ENCODE results near the gene CALD1.

CALD1 gene

GRCh38 chr7:134768243-134768642, 11.2 kb upstream of the CALD1 start:
- DNase-seq (ENCODE audit: low spot score in 2 of 2) (no peak), ATAC-seq (replicated peaks; ENCODE audit: extremely low read depth, poor library complexity, severe bottlenecking) (no peak)
- Mint-ChIP-seq H3K36me3 (ENCODE audit: insufficient read depth) (peaks cover 5% of the 10 kb centered on the region), H3K27ac (ENCODE audit: low read depth) (no peak overlapping the region), H3K27me3 (peaks cover 25% of the 10 kb centered on the region), H3K4me1 (no peaks in the 10 kb centered on the region), H3K9me3 (no peaks in the 10 kb centered on the region), H3K4me3 (no peak overlapping the region)

DNA sequence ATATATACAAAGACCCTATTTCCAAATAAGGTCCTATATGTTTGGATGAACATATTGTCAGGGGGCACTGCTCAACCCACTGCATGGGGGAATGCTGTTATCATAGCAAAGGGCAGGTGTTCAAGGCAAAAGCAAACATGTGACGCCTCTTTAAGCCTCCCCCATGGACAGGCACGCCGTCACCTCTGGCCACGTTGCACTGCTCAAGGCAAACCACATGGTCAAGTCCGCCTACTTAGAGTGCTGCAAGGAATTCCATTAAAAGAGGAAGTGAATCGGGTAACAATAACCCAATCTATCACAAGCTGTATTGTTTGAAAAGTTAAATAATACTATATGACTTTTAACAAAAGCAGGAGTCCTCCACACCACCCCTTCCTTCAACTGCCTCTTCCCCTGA, 8.8 kb upstream of the CALD1 start:
- H3K36me3 Mint-ChIP-seq (ENCODE audit: insufficient read depth): peaks cover 2% of the 10 kb centered on the region
- DNase-seq (ENCODE audit: low spot score in 2 of 2): no peak
- H3K9me3 Mint-ChIP-seq: no peaks in the 10 kb centered on the region
- H3K27me3 Mint-ChIP-seq: peaks cover 19% of the 10 kb centered on the region
- H3K4me3 Mint-ChIP-seq: no peak overlapping the region
- H3K4me1 Mint-ChIP-seq: no peaks in the 10 kb centered on the region
- H3K27ac Mint-ChIP-seq (ENCODE audit: low read depth): no peak overlapping the region
- no peak for ATAC-seq (replicated peaks; ENCODE audit: extremely low read depth, poor library complexity, severe bottlenecking)

DNA sequence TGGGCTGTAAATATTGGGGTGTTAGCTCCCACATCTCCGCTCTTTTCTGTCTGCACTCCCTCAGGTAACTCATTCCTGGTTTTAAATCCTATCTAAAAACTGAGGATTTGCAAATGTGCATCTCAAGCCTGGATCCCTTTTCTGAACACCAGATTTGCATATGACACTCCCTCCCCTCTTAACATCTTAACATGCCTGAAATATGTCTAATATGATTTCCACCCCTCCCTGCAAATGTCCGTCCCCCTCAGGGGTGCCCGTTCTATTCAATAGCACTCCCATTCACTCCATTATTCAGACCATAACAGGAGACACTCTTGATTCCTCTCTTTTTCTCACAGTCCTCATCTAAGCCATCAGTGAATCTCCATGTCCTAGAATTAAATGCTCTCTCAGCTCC, 8.3 kb upstream of the CALD1 start:
- Mint-ChIP-seq H3K4me3 (no peak overlapping the region), H3K9me3 (no peaks in the 10 kb centered on the region), H3K4me1 (no peaks in the 10 kb centered on the region), H3K36me3 (ENCODE audit: insufficient read depth) (peaks cover 2% of the 10 kb centered on the region), H3K27ac (ENCODE audit: low read depth) (no peak overlapping the region), H3K27me3 (peaks cover 19% of the 10 kb centered on the region)
- DNase-seq (ENCODE audit: low spot score in 2 of 2) (no peak), ATAC-seq (replicated peaks; ENCODE audit: extremely low read depth, poor library complexity, severe bottlenecking) (no peak)

- H3K4me3 Mint-ChIP-seq: no peak overlapping the region
- H3K27ac Mint-ChIP-seq (ENCODE audit: low read depth): no peak overlapping the region
- H3K4me1 Mint-ChIP-seq: no peaks in the 10 kb centered on the region
- DNase-seq (ENCODE audit: low spot score in 2 of 2) (no peak), ATAC-seq (replicated peaks; ENCODE audit: extremely low read depth, poor library complexity, severe bottlenecking) (no peak)
- peaks cover 22% of the 10 kb centered on the region for H3K27me3 Mint-ChIP-seq
- H3K9me3 Mint-ChIP-seq: no peaks in the 10 kb centered on the region
- peaks cover 2% of the 10 kb centered on the region for H3K36me3 Mint-ChIP-seq (ENCODE audit: insufficient read depth)
These were observed 7.5 kb upstream of the CALD1 start for GRCh38 chr7:134771889-134772288.

- H3K27ac Mint-ChIP-seq (ENCODE audit: low read depth): no peak overlapping the region
- no peaks in the 10 kb centered on the region for H3K4me1 Mint-ChIP-seq
- H3K9me3 Mint-ChIP-seq: no peaks in the 10 kb centered on the region
- H3K36me3 Mint-ChIP-seq (ENCODE audit: insufficient read depth): peaks cover 2% of the 10 kb centered on the region
- DNase-seq (ENCODE audit: low spot score in 2 of 2): no peak
- no peak for ATAC-seq (replicated peaks; ENCODE audit: extremely low read depth, poor library complexity, severe bottlenecking)
- no peak overlapping the region for H3K4me3 Mint-ChIP-seq
- peaks cover 27% of the 10 kb centered on the region for H3K27me3 Mint-ChIP-seq
These were observed 7.0 kb upstream of the CALD1 start for GRCh38 chr7:134772401-134772800.

DNA sequence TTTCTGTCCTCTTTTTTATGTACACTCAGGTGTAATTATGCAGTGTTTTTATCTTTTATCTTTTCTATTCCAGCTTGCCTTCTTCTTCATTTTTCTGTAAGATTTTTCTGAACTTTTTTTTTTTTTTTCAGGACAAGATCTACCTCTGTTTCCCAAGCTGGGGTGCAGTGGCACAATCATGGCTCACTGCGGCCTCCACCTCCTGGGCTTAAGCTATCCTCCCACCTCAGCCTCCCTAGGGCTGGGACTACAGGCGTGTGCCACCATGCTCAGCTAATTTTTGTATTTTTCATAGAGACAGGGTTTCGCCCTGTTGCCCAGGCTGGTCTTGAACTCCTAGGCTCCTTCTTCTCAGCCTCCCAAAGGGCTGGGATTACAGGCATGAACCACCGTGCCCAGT, 6.3 kb upstream of the CALD1 start:
- peaks cover 35% of the 10 kb centered on the region for H3K27me3 Mint-ChIP-seq
- peaks cover 2% of the 10 kb centered on the region for H3K36me3 Mint-ChIP-seq (ENCODE audit: insufficient read depth)
- no peak overlapping the region for H3K27ac Mint-ChIP-seq (ENCODE audit: low read depth)
- no peaks in the 10 kb centered on the region for H3K4me1 Mint-ChIP-seq
- ATAC-seq (replicated peaks; ENCODE audit: extremely low read depth, poor library complexity, severe bottlenecking) (no peak), DNase-seq (ENCODE audit: low spot score in 2 of 2) (no peak)
- H3K4me3 Mint-ChIP-seq: no peak overlapping the region
- H3K9me3 Mint-ChIP-seq: no peaks in the 10 kb centered on the region

- DNase-seq (ENCODE audit: low spot score in 2 of 2) (no peak), ATAC-seq (replicated peaks; ENCODE audit: extremely low read depth, poor library complexity, severe bottlenecking) (no peak)
- Mint-ChIP-seq H3K4me3 (no peak overlapping the region), H3K27me3 (peaks cover 43% of the 10 kb centered on the region), H3K9me3 (no peaks in the 10 kb centered on the region), H3K36me3 (ENCODE audit: insufficient read depth) (peaks cover 2% of the 10 kb centered on the region), H3K4me1 (no peaks in the 10 kb centered on the region), H3K27ac (ENCODE audit: low read depth) (no peak overlapping the region)
These were observed 5.3 kb upstream of the CALD1 start for GRCh38 chr7:134774119-134774518.

- ATAC-seq (replicated peaks; ENCODE audit: extremely low read depth, poor library complexity, severe bottlenecking) (no peak), DNase-seq (ENCODE audit: low spot score in 2 of 2) (no peak)
- no peaks in the 10 kb centered on the region for H3K4me1 Mint-ChIP-seq
- no peaks in the 10 kb centered on the region for H3K9me3 Mint-ChIP-seq
- no peaks in the 10 kb centered on the region for H3K36me3 Mint-ChIP-seq (ENCODE audit: insufficient read depth)
- H3K27me3 Mint-ChIP-seq: peaks cover 64% of the 10 kb centered on the region
- no peak overlapping the region for H3K4me3 Mint-ChIP-seq
- no peak overlapping the region for H3K27ac Mint-ChIP-seq (ENCODE audit: low read depth)
These were observed 2.0 kb upstream of the CALD1 start for GRCh38 chr7:134777470-134777869.

DNA sequence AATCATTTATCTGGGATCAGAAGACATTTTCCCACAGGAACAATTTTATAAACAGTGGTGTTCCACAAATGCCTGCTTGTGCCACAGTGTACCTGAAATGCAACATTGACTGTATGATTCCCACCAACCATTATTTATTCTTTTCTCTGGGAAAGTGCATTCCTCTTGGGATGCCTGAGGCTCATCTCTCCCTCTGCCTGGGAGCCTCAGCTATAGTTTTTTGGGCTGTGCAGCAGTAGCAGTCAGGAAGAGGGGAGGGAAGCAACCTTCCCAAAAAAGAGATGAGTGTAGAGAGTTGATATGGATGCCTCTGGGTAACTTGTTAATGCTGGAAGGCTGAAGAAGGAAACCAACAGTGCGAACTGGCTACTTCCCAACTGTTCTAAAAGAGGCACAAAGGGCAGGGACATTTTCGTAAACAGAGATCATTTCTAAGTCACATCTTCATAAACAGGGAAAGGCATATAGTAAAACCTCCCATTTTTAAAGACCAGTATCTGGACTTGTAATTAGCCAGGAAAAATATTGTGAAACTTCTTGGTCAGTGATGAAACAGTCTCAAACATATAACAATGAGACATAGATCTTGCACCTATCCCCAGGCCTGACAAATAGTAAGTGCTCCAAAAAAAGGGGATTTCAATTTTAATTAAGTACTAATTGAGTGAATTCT, 1.4 kb upstream of the CALD1 start:
- no peaks in the 10 kb centered on the region for H3K4me1 Mint-ChIP-seq
- DNase-seq (ENCODE audit: low spot score in 2 of 2): no peak
- no peaks in the 10 kb centered on the region for H3K9me3 Mint-ChIP-seq
- no peak overlapping the region for H3K4me3 Mint-ChIP-seq
- H3K27me3 Mint-ChIP-seq: peaks cover 64% of the 10 kb centered on the region
- ATAC-seq (replicated peaks; ENCODE audit: extremely low read depth, poor library complexity, severe bottlenecking): no peak
- H3K27ac Mint-ChIP-seq (ENCODE audit: low read depth): no peak overlapping the region
- no peaks in the 10 kb centered on the region for H3K36me3 Mint-ChIP-seq (ENCODE audit: insufficient read depth)

DNA sequence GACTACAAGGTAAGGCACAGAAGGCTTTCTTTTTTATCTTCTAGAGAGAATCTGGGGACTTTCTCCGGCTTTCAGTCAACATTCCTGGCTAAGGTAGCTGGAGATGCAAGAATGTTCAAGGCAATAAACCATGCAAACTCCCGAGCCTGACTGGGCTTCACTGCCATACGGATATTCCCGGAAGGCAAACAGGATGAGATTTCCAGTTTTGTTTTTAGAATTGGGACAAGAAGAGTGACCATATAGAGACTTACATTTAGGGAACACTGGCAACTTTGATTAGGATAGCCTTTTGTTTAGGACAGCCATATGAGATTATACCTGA, 269 bp downstream of the CALD1 start:
- Mint-ChIP-seq H3K27ac (ENCODE audit: low read depth) (no peak overlapping the region), H3K36me3 (ENCODE audit: insufficient read depth) (no peaks in the 10 kb centered on the region), H3K27me3 (peaks cover 55% of the 10 kb centered on the region), H3K4me1 (no peaks in the 10 kb centered on the region), H3K9me3 (no peaks in the 10 kb centered on the region), H3K4me3 (no peak overlapping the region)
- no peak for ATAC-seq (replicated peaks; ENCODE audit: extremely low read depth, poor library complexity, severe bottlenecking)
- DNase-seq (ENCODE audit: low spot score in 2 of 2): no peak

DNA sequence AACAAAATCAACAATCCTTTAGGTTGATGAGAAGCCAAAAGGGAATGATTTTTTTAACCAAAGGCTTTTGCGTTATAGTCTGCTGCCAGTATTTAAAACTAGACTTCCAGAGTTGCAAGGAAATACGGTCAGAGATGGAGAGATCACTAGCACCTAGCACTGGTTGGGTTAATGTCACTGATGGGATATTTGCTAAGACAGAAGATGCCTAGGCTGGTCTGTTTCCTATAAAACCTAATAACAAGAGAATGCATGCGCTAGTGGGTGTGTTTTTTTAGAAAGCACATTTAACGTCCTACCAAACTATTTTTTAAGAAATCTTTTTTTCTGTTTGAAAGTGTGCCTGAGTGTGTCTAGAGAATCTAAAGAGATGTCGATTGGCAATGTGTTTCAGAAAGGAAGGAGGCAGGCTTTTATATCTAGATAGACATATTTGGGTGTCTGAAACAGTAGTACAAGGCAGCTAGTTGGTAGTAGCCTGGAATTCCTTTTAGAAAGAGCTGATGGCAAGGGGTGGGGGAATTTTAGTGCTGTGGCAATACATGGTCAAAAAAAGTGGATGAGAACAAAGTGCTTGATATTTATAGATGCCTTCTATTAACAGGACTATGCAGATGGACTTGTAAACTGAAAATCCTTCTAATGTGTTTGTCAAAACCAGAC, 863 bp downstream of the CALD1 start:
- H3K27ac Mint-ChIP-seq (ENCODE audit: low read depth): no peak overlapping the region
- no peak overlapping the region for H3K4me3 Mint-ChIP-seq
- no peak for ATAC-seq (replicated peaks; ENCODE audit: extremely low read depth, poor library complexity, severe bottlenecking)
- no peaks in the 10 kb centered on the region for H3K9me3 Mint-ChIP-seq
- H3K36me3 Mint-ChIP-seq (ENCODE audit: insufficient read depth): no peaks in the 10 kb centered on the region
- peaks cover 55% of the 10 kb centered on the region for H3K27me3 Mint-ChIP-seq
- DNase-seq (ENCODE audit: low spot score in 2 of 2): no peak
- H3K4me1 Mint-ChIP-seq: no peaks in the 10 kb centered on the region

DNA sequence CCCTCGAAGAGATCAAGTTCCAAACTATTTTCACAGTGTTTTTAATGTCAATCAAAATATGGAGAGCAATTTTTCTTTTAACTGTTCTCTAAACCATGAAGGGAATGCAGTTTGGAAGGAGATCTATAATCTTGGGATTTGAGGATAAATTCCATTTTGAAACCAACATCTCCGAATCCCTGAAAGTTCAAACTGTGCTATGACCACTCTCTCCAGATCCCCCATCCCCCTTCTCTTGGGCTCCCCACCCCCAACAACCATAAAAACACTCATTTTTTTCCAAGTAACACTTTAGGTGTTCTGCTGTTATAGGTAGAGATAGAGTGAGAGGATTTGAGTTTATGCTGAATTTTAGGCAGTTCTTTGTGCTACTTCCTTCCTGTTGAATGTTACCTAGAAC, 1.7 kb downstream of the CALD1 start:
- Mint-ChIP-seq H3K9me3 (no peaks in the 10 kb centered on the region), H3K36me3 (ENCODE audit: insufficient read depth) (no peaks in the 10 kb centered on the region), H3K27me3 (peaks cover 47% of the 10 kb centered on the region), H3K4me3 (no peak overlapping the region), H3K4me1 (no peaks in the 10 kb centered on the region), H3K27ac (ENCODE audit: low read depth) (no peak overlapping the region)
- DNase-seq (ENCODE audit: low spot score in 2 of 2) (no peak), ATAC-seq (replicated peaks; ENCODE audit: extremely low read depth, poor library complexity, severe bottlenecking) (no peak)

- DNase-seq (ENCODE audit: low spot score in 2 of 2) (no peak), ATAC-seq (replicated peaks; ENCODE audit: extremely low read depth, poor library complexity, severe bottlenecking) (no peak)
- H3K4me1 Mint-ChIP-seq: no peaks in the 10 kb centered on the region
- peaks cover 40% of the 10 kb centered on the region for H3K27me3 Mint-ChIP-seq
- H3K9me3 Mint-ChIP-seq: no peaks in the 10 kb centered on the region
- no peak overlapping the region for H3K4me3 Mint-ChIP-seq
- no peaks in the 10 kb centered on the region for H3K36me3 Mint-ChIP-seq (ENCODE audit: insufficient read depth)
- no peak overlapping the region for H3K27ac Mint-ChIP-seq (ENCODE audit: low read depth)
These were observed 2.7 kb downstream of the CALD1 start for GRCh38 chr7:134782121-134782623.

All from central memory CD8-positive, alpha-beta T cell (primary cell).